Ramos (cell line): Measurements from ENCODE around the gene HCK.

Experiments used
- in situ Hi-C: fragments of 300-500 bp; cut with MboI; formaldehyde crosslinking; loops from one replicate; pipeline ENCODE4 v1.14.3; 2022; ENCODE audit warnings: low sequenced_read_pairs; ENCODE audit not compliant: unreplicated experiment

HCK gene

GRCh38 chr20:32150291-32150848 lies 98.3 kb downstream of the HCK start:
- in situ Hi-C loops, result no loop called here
